NB4 (cell line): ENCODE measurements around the gene INPP5D.

ENCODE experiments used
- CTCF ChIP-seq: IDR thresholded peaks from one replicate; pipeline ENCODE4 v1.5.1; 2012; ENCODE audit warnings: low read depth, low read length
- MAX ChIP-seq: IDR thresholded peaks from 2 replicates; pipeline ENCODE4 v1.6.1; 2011; ENCODE audit warnings: low read depth, low read length
- POLR2A ChIP-seq: IDR thresholded peaks from 2 replicates; pipeline ENCODE4 v1.6.1; 2011; ENCODE audit warnings: mild to moderate bottlenecking; ENCODE audit not compliant: insufficient read length; ENCODE audit errors: extremely low read depth

GRCh38 chr2:233105930-233106329 lies 45.8 kb downstream of the INPP5D start:
- TF ChIP-seq CTCF, result no peak
- no peak for TF ChIP-seq POLR2A
- no peak for TF ChIP-seq MAX
